HuH-7 (cell line): ENCODE results near the gene STK32B.

Experiments
- DNase-seq: peaks from one replicate; pipeline ENCODE4 v3.0.0; 2011; ENCODE audit warnings: low spot score

Gene STK32B

GRCh38 chr4:5471206-5471605 is 419.9 kb downstream of the STK32B start:
- DNase-seq: no peak

- DNase-seq: no peak
Measured at GRCh38 chr4:5471691-5472090, 420.4 kb downstream of the STK32B start.

GRCh38 chr4:5472160-5472591 is 420.9 kb downstream of the STK32B start:
- DNase-seq: no peak

- no peak for DNase-seq
Measured at GRCh38 chr4:5473125-5473524, 421.8 kb downstream of the STK32B start.

- no peak for DNase-seq
Measured at GRCh38 chr4:5474756-5475155, 423.5 kb downstream of the STK32B start.

- no peak for DNase-seq
Measured at GRCh38 chr4:5477613-5478012, 426.3 kb downstream of the STK32B start.

- no peak for DNase-seq
Measured at GRCh38 chr4:5478169-5478568, 426.9 kb downstream of the STK32B start.

- DNase-seq: no peak
Measured at GRCh38 chr4:5478697-5479096, 427.4 kb downstream of the STK32B start.

GRCh38 chr4:5479518-5480060 is 428.3 kb downstream of the STK32B start:
- DNase-seq: no peak

GRCh38 chr4:5488413-5488812 is 437.1 kb downstream of the STK32B start:
- no peak for DNase-seq

- no peak for DNase-seq
Measured at GRCh38 chr4:5489260-5489659, 438.0 kb downstream of the STK32B start.

GRCh38 chr4:5497489-5497888 is 446.2 kb downstream of the STK32B start:
- DNase-seq: no peak

GRCh38 chr4:5500165-5500564 is 448.9 kb downstream of the STK32B start:
- no peak for DNase-seq

GRCh38 chr4:5503336-5503936 is 452.2 kb downstream of the STK32B start:
- DNase-seq: no peak

GRCh38 chr4:5504486-5504885 is 453.2 kb downstream of the STK32B start:
- DNase-seq: no peak

GRCh38 chr4:5510504-5510903 is 459.2 kb downstream of the STK32B start:
- no peak for DNase-seq

GRCh38 chr4:5511791-5512190 is 460.5 kb downstream of the STK32B start:
- no peak for DNase-seq

GRCh38 chr4:5515646-5516045 is 464.4 kb downstream of the STK32B start:
- DNase-seq: no peak

- DNase-seq: no peak
Measured at GRCh38 chr4:5517372-5517771, 466.1 kb downstream of the STK32B start.

- no peak for DNase-seq
Measured at GRCh38 chr4:5524446-5525299, 473.4 kb downstream of the STK32B start.

GRCh38 chr4:5526080-5526846 is 475.0 kb downstream of the STK32B start:
- no peak for DNase-seq

- no peak for DNase-seq
Measured at GRCh38 chr4:5527211-5527610, 475.9 kb downstream of the STK32B start.

- no peak for DNase-seq
Measured at GRCh38 chr4:5528031-5528436, 476.8 kb downstream of the STK32B start.
